Naive thymus-derived CD8-positive, alpha-beta T cell (primary cell): ENCODE data around the gene TDRD10. TPM values are rescaled to one million over a fixed set of nuclear protein-coding genes. Genes with fewer than 3 reads are reported as not detected.

Source experiments
- ATAC-seq, 2 donors: fragments of 150-1000 bp; cut with Tn5 transposase in 1 of 2; sonication (Bioruptor Pico), chemical (Tn5 transposase) in 1 of 2; 1 replicate in 1 of 2; 2 replicates in 1 of 2; pipeline ENCODE4 v1.10.0; 2021; ENCODE audit warnings: mild to moderate bottlenecking in 2 of 2, moderate library complexity in 2 of 2
- POLR2A ChIA-PET: fragments of 350-600 bp; sonication (Branson Sonifier 250); formaldehyde crosslinking; loops from one replicate; lab custom pipeline; 2021; ENCODE audit warnings: antibody characterized with exemption; lab: Charles Lee
- DNase-seq, 10 donors: peaks; one replicate each; pipeline versions ENCODE4 v3.0.0 to v3.0.0-alpha.2; 2020 to 2022
- H3K27ac Mint-ChIP-seq, 10 donors: one replicate each; pipeline ENCODE4 v1.8.0; 2020 to 2022; ENCODE audit warnings: mild to moderate bottlenecking in 10 of 10, mixed read lengths in 10 of 10, moderate library complexity in 4 of 10, inconsistent platforms in 1 of 10
- H3K27me3 Mint-ChIP-seq, 5 donors: one replicate each; pipeline ENCODE4 v1.8.0; 2021 to 2022; ENCODE audit warnings: mixed read lengths in 5 of 5
- H3K36me3 Mint-ChIP-seq, 3 donors: one replicate each; pipeline ENCODE4 v1.8.0; 2020 to 2022; ENCODE audit warnings: mixed read lengths in 3 of 3, mild to moderate bottlenecking in 2 of 3, inconsistent platforms in 1 of 3
- H3K4me1 Mint-ChIP-seq, 4 donors: one replicate each; pipeline ENCODE4 v1.8.0; 2021 to 2022; ENCODE audit warnings: mixed read lengths in 4 of 4
- H3K4me3 Mint-ChIP-seq, 10 donors: one replicate each; pipeline ENCODE4 v1.8.0; 2020 to 2022; ENCODE audit warnings: mild to moderate bottlenecking in 10 of 10, mixed read lengths in 10 of 10, moderate library complexity in 6 of 10, inconsistent platforms in 1 of 10
- H3K9me3 Mint-ChIP-seq, 9 donors: one replicate each; pipeline ENCODE4 v1.8.0; 2020 to 2022; ENCODE audit warnings: mixed read lengths in 9 of 9, mild to moderate bottlenecking in 3 of 9, inconsistent platforms in 1 of 9, moderate library complexity in 1 of 9
- polyA plus RNA-seq, 3 donors: library from polyadenylated mRNA; unstranded; fragments of 300-500 nt; fragmentation: Illumina TruSeq; gene quantifications; one replicate each; pipeline ENCODE4 v1.2.3, GENCODE V29; 2021
- total RNA-seq, 8 experiments: library from RNA in 2 of 8; stranded (reverse) in 2 of 8; gene quantifications; one replicate each; pipeline ENCODE4 v1.2.3 and lab custom pipeline; 2021 to 2026

TDRD10 gene
- total and polyA plus RNA-seq, 5 experiments from 2014 or later = not detected

DNA sequence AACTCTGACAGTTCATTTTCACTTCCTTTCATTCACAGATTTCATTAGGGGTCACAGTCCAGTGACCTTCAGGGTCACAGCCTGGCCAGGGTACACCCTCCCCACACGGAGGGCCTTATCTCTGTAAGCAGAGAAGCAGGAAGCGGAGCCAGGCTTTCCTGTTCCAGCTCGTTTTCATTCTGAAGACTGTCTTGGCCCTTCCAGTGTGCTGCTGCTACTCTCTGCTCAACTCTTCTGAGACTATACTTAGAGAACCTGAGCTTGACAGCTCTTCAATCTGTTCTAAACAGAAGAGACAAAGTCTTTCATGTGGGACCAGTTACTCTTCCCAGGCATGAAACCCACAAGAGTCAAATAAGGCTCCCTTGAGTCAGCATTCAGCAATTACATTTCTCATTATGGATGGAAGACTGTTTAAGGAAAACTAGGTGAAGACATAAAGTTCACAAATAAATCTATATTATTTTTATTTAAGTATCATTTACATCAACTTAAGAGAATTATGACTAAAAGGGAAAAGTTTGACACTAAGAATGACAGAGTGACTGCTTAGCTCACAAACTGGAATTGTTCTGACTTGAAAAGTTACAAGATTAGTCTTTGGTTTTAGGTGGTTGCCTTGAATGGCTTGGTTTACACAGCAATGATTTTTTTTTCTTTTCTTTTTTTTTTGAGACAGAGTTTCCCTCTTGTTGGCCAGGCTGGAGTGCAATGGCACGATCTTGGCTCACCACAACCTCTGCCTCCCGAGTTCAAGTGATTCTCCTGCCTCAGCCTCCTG lies 4.8 kb upstream of the TDRD10 start:
- Mint-ChIP-seq H3K4me1 (peaks cover 13 to 52% (median 34%) of the 10 kb centered on the region in 4 donors), H3K27ac (peak overlapping the region in 9 of 10 donors; percentile 55 to 89 (median 80)), H3K27me3 (peaks cover 7 to 24% (median 20%) of the 10 kb centered on the region in 5 donors), H3K36me3 (no peaks in the 10 kb centered on the region), H3K4me3 (peak overlapping the region in 9 of 10 donors; percentile 13 to 69 (median 53)), H3K9me3 (peaks cover 0 to 2% (median 0%) of the 10 kb centered on the region in 9 donors)
- ATAC-seq (peak; percentile 52 to 77), DNase-seq (peak in 2 of 10 donors; percentile 17 to 26)
- POLR2A ChIA-PET = interaction anchor here (0.8 to 1.1 kb wide), 3 partner anchors 11 to 169 kb away, joined by 3 read pairs; no protein-coding TSS in a partner anchor

GRCh38 chr1:154499446-154499845 lies 2.6 kb upstream of the TDRD10 start:
- Mint-ChIP-seq H3K27ac (no peak overlapping the region), H3K36me3 (peaks cover 0 to 4% (median 0%) of the 10 kb centered on the region in 3 donors)
- no peak for ATAC-seq

DNA sequence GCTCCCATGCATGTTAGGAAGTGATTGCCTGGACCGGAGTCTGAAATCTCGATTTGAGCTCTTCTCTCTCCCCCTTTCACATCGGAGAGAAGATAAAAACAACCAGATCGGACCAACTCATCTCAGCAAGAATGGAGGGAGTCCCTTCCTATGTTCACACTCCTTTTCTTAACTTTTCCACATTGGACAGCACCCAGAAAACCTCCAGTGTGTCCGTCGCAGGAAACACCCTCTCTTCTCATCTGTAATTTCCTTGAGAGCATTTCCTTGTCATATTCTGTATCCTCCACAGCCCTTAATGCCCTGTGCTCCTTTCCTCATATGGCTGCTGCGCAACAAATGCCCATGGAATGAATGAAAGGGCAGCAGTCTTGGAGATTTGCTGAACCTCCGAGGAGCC lies 1.5 kb upstream of the TDRD10 start:
- peaks cover 22 to 47% (median 42%) of the 10 kb centered on the region in 5 donors for H3K27me3 Mint-ChIP-seq
- peak overlapping the region in 7 of 10 donors; percentile 8 to 62 (median 29) for H3K4me3 Mint-ChIP-seq
- H3K4me1 Mint-ChIP-seq = peaks cover 6 to 25% (median 17%) of the 10 kb centered on the region in 4 donors
- DNase-seq = no peak
- H3K27ac Mint-ChIP-seq = no peak overlapping the region
- peaks cover 0 to 4% (median 0%) of the 10 kb centered on the region in 9 donors for H3K9me3 Mint-ChIP-seq
- POLR2A ChIA-PET = interaction anchor here (0.9 kb wide), 1 partner anchor 97 kb away, joined by 4 read pairs; no protein-coding TSS in a partner anchor
- no peak for ATAC-seq
- peaks cover 0 to 4% (median 0%) of the 10 kb centered on the region in 3 donors for H3K36me3 Mint-ChIP-seq

More at GRCh38 chr1:154499446-154499845, 2.6 kb upstream of the TDRD10 start:
- Mint-ChIP-seq H3K27me3 (peaks cover 17 to 40% (median 31%) of the 10 kb centered on the region in 5 donors), H3K4me3 (no peak overlapping the region), H3K4me1 (peaks cover 8 to 34% (median 18%) of the 10 kb centered on the region in 4 donors), H3K9me3 (peaks cover 0 to 4% (median 0%) of the 10 kb centered on the region in 9 donors)
- DNase-seq = no peak
- POLR2A ChIA-PET = no interaction called here

DNA sequence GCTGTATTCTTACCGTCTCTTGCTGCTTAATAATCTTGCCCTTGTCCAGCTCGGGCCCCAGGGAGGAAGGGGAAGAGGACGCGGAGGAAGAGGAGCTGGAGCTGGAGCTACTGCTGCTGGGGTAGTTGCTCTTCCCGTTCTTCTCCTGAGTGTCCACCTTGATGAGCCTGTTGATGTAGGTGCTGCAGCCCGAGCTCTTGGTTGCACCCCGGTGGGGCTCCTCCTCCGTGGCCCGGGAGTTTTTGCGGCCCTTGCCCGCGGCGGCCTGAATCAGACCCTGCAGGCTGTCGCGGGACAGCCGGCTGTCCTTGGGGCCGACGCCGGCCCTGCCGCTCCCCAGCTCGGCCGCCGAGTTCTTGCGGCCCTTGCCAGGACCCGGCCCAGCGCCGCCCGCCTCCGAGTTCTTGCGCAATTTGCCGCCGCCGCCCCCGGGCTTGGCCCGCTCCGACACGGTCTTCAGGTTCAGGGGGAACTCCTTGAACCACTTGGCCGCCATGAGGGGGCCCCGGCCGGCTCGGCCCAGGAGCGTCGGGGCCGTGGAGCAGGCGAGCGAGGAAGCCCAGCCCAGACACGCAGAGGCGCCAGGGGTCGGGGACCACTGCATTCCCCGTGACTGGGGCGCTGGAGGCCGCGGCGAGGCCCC lies 475 bp upstream of the TDRD10 start:
- Mint-ChIP-seq H3K9me3 (peaks cover 0 to 4% (median 0%) of the 10 kb centered on the region in 9 donors), H3K4me1 (peaks cover 6 to 14% (median 12%) of the 10 kb centered on the region in 4 donors), H3K4me3 (peak overlapping the region in 9 of 10 donors; percentile 22 to 73 (median 62)), H3K36me3 (peaks cover 0 to 4% (median 0%) of the 10 kb centered on the region in 3 donors), H3K27ac (no peak overlapping the region), H3K27me3 (peaks cover 22 to 54% (median 52%) of the 10 kb centered on the region in 5 donors)
- peak; percentile 19 to 49 for ATAC-seq
- POLR2A ChIA-PET = no interaction called here
- peak in 3 of 10 donors; percentile 5 to 19 (median 5) for DNase-seq

GRCh38 chr1:154502744-154503115 lies 711 bp downstream of the TDRD10 start:
- POLR2A ChIA-PET = no interaction called here
- H3K27me3 Mint-ChIP-seq = peaks cover 27 to 64% (median 59%) of the 10 kb centered on the region in 5 donors
- peak overlapping the region; percentile 43 to 75 (median 64) for H3K4me3 Mint-ChIP-seq
- peak in 1 of 10 donors; percentile 4 for DNase-seq
- peak; percentile 23 to 44 for ATAC-seq
- H3K4me1 Mint-ChIP-seq = peaks cover 0 to 5% (median 3%) of the 10 kb centered on the region in 4 donors
- peaks cover 0 to 4% (median 0%) of the 10 kb centered on the region in 9 donors for H3K9me3 Mint-ChIP-seq
- no peak overlapping the region for H3K27ac Mint-ChIP-seq
- H3K36me3 Mint-ChIP-seq = peaks cover 0 to 4% (median 0%) of the 10 kb centered on the region in 3 donors

DNA sequence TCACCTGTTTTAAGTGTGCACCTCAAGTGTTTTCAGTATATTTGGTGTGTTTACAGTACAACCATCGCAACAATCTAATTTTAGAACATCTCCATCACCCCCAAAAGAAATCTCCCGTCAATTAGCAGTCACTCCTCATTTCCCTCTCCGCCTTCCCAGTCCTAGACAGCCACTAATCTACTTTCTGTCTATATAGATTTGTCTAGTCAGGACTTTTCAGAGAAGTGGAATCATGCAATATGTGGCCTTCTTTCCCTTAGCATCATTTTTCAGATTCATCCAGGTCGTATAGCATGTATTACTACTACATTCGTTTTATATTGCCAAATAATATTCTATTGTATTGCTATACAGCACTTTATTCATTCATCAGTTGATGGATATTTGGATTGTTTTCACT lies 1.9 kb downstream of the TDRD10 start:
- Mint-ChIP-seq H3K36me3 (peaks cover 0 to 4% (median 0%) of the 10 kb centered on the region in 3 donors), H3K4me3 (peak overlapping the region in 9 of 10 donors; percentile 11 to 70 (median 46))
- POLR2A ChIA-PET = no interaction called here

GRCh38 chr1:154512760-154513159 lies 10.7 kb downstream of the TDRD10 start:
- ATAC-seq = no peak
- POLR2A ChIA-PET = no interaction called here
- no peaks in the 10 kb centered on the region for H3K4me1 Mint-ChIP-seq
- H3K9me3 Mint-ChIP-seq = peaks cover 0 to under 1% (median 0%) of the 10 kb centered on the region in 9 donors
- DNase-seq = no peak
- no peak overlapping the region for H3K4me3 Mint-ChIP-seq
- H3K27me3 Mint-ChIP-seq = peaks cover 10 to 27% (median 17%) of the 10 kb centered on the region in 5 donors
- no peak overlapping the region for H3K27ac Mint-ChIP-seq
- H3K36me3 Mint-ChIP-seq = no peaks in the 10 kb centered on the region

More for the DNA sequence above, 1.9 kb downstream of the TDRD10 start:
- no peak for DNase-seq
- Mint-ChIP-seq H3K27ac (no peak overlapping the region), H3K27me3 (peaks cover 33 to 75% (median 69%) of the 10 kb centered on the region in 5 donors), H3K4me1 (peaks cover 0 to 5% (median 2%) of the 10 kb centered on the region in 4 donors), H3K9me3 (peaks cover 0 to 5% (median 0%) of the 10 kb centered on the region in 9 donors)
- no peak for ATAC-seq

- Mint-ChIP-seq H3K4me3 (no peak overlapping the region), H3K4me1 (no peaks in the 10 kb centered on the region), H3K27ac (no peak overlapping the region), H3K27me3 (peaks cover 0 to 20% (median 7%) of the 10 kb centered on the region in 5 donors), H3K36me3 (no peaks in the 10 kb centered on the region), H3K9me3 (no peaks in the 10 kb centered on the region)
- no peak for ATAC-seq
- POLR2A ChIA-PET = no interaction called here
- no peak for DNase-seq
Observed at GRCh38 chr1:154514066-154514553, 12.1 kb downstream of the TDRD10 start.

- no peak for DNase-seq
- ATAC-seq = no peak
- Mint-ChIP-seq H3K27ac (no peak overlapping the region), H3K27me3 (peaks cover 0 to 12% (median 4%) of the 10 kb centered on the region in 5 donors), H3K36me3 (no peaks in the 10 kb centered on the region), H3K9me3 (no peaks in the 10 kb centered on the region), H3K4me1 (no peaks in the 10 kb centered on the region), H3K4me3 (no peak overlapping the region)
- POLR2A ChIA-PET = no interaction called here
Observed at GRCh38 chr1:154517661-154518060, 15.6 kb downstream of the TDRD10 start.

- H3K27me3 Mint-ChIP-seq = peaks cover 3 to 12% (median 9%) of the 10 kb centered on the region in 5 donors
- H3K4me1 Mint-ChIP-seq = no peaks in the 10 kb centered on the region
- DNase-seq (no peak), ATAC-seq (no peak)
- H3K36me3 Mint-ChIP-seq = no peaks in the 10 kb centered on the region
- POLR2A ChIA-PET = no interaction called here
- H3K27ac Mint-ChIP-seq = no peak overlapping the region
- no peaks in the 10 kb centered on the region for H3K9me3 Mint-ChIP-seq
- no peak overlapping the region for H3K4me3 Mint-ChIP-seq
Observed at GRCh38 chr1:154519591-154519991, 17.6 kb downstream of the TDRD10 start.

GRCh38 chr1:154520333-154520732 lies 18.3 kb downstream of the TDRD10 start:
- H3K36me3 Mint-ChIP-seq = no peaks in the 10 kb centered on the region
- H3K27me3 Mint-ChIP-seq = peaks cover 5 to 12% (median 7%) of the 10 kb centered on the region in 5 donors
- no peaks in the 10 kb centered on the region for H3K4me1 Mint-ChIP-seq
- no peak for ATAC-seq
- no peak overlapping the region for H3K27ac Mint-ChIP-seq
- POLR2A ChIA-PET = no interaction called here
- no peak overlapping the region for H3K4me3 Mint-ChIP-seq
- no peaks in the 10 kb centered on the region for H3K9me3 Mint-ChIP-seq
- no peak for DNase-seq

DNA sequence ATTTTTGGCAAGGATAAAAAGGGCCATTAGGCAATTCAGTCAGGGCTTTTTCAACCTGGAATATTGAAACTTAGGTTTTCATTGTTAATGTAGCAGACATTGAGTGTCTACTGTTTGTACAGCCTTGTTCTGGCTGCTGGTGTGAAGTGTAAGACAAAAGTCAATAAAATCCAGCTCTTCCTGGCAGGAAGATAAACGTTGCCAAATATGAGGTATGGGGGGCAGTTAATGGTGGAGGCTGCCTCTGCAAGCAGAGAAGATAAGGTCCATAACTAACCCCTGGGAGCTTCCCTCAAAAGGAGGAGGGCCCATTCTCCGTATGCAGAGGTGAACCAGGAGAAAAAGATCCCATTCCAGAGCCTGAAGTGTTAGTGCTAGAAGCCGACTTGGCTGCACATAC lies 19.7 kb downstream of the TDRD10 start:
- Mint-ChIP-seq H3K9me3 (no peaks in the 10 kb centered on the region), H3K4me3 (no peak overlapping the region), H3K27ac (no peak overlapping the region)

More for the DNA sequence above, 19.7 kb downstream of the TDRD10 start:
- ATAC-seq (no peak), DNase-seq (no peak)
- Mint-ChIP-seq H3K27me3 (peaks cover 4 to 12% (median 6%) of the 10 kb centered on the region in 5 donors), H3K4me1 (no peaks in the 10 kb centered on the region), H3K36me3 (no peaks in the 10 kb centered on the region)
- POLR2A ChIA-PET = no interaction called here
